ENCODE results near the gene SLC9A8. TPM values are rescaled to one million over a fixed set of nuclear protein-coding genes. Genes with fewer than 3 reads are reported as not detected.

Gene SLC9A8
- total RNA-seq, 1 experiment from 2014 or later: 7.5 TPM

DNA sequence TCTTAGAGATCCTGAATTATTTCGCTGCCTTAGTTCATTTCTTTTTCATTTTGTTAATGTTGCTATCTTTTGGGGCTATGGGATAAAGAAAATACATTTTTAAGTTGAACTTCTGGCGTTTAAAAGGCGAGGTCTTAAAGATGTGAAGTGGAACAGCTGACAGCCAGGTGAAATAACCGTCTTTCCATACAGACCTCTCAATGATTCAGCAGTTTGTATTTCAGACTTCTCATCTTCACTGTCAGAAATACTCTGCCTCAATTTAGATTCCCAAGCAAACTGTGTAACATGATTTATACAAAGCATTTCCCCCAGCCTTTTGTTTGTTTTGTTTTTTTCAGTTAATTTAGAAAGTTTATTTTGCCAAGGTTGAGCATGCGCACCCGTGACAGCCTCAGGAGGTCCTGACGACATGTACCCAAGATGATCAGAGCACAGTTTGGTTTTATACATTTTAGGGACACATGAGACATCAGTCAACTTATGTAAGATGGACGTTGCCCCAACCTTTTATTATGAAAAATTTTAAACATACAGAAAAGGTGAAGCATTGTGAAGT, 40.0 kb downstream of the SLC9A8 start:
- Histone ChIP-seq H4K20me1 (ENCODE audit: control insufficient read depth, insufficient read depth, insufficient read length) (no peaks in the 10 kb centered on the region), H2AFZ (ENCODE audit: low read length) (no peak overlapping the region), H2BK15ac (ENCODE audit: low read depth, low read length) (no peak overlapping the region), H3K9me3 (ENCODE audit: control insufficient read depth, low read depth, low read length) (no peaks in the 10 kb centered on the region), H2BK120ac (ENCODE audit: low read depth, low read length, poor library complexity, severe bottlenecking) (no peak overlapping the region), H3K27ac (ENCODE audit: insufficient read length, low read depth, low read length) (no peak overlapping the region), H3K4me2 (ENCODE audit: insufficient read depth, insufficient read length, low read length) (no peak overlapping the region), H2BK20ac (ENCODE audit: low read depth, low read length, poor library complexity, severe bottlenecking) (no peak overlapping the region), H3K27me3 (ENCODE audit: insufficient read depth, low read length) (no peaks in the 10 kb centered on the region), H3K14ac (ENCODE audit: insufficient read depth, low read length) (no peak overlapping the region), H2AK5ac (ENCODE audit: insufficient read length, low read length) (no peak overlapping the region), H3K23ac (ENCODE audit: insufficient read length, low read depth, low read length) (no peak overlapping the region), H3K9ac (ENCODE audit: extremely low read depth, insufficient read length, low read length) (no peak overlapping the region), H3K23me2 (ENCODE audit: insufficient read length, low read depth, low read length, poor library complexity, severe bottlenecking) (no peaks in the 10 kb centered on the region), H3K4ac (ENCODE audit: low read depth, low read length) (no peak overlapping the region), H3K79me2 (ENCODE audit: insufficient read depth, low read length) (no peaks in the 10 kb centered on the region), H3K79me1 (ENCODE audit: insufficient read depth, low read depth, low read length, poor library complexity, severe bottlenecking) (no peaks in the 10 kb centered on the region), H2BK5ac (ENCODE audit: insufficient read length, low read length) (no peak overlapping the region), H3K18ac (ENCODE audit: insufficient read length, low read depth, low read length) (no peak overlapping the region), H3K56ac (ENCODE audit: insufficient read length, low read depth, low read length) (no peak overlapping the region), H4K91ac (ENCODE audit: insufficient read length, low read depth, low read length) (no peak overlapping the region), H2BK12ac (ENCODE audit: insufficient read length, low read depth, low read length) (no peak overlapping the region), H3K4me1 (ENCODE audit: insufficient read depth, low read length) (peaks cover 3% of the 10 kb centered on the region; the same call in 1 of the 2 replicates), H4K8ac (replicated peaks; ENCODE audit: insufficient read length, low read depth, low read length) (no peak overlapping the region), H3T11ph (ENCODE audit: low read length) (no peak overlapping the region), H4K5ac (ENCODE audit: insufficient read length, low read depth, low read length) (no peak overlapping the region)
- H3K27me3 Mint-ChIP-seq (ENCODE audit: low read depth): no peaks in the 10 kb centered on the region
- peaks cover 30 to 56% of the 10 kb centered on the region in 2 experiments for H3K4me1 Mint-ChIP-seq
- H3K9me3 Mint-ChIP-seq: no peaks in the 10 kb centered on the region
- TF ChIP-seq, protein P1, sequence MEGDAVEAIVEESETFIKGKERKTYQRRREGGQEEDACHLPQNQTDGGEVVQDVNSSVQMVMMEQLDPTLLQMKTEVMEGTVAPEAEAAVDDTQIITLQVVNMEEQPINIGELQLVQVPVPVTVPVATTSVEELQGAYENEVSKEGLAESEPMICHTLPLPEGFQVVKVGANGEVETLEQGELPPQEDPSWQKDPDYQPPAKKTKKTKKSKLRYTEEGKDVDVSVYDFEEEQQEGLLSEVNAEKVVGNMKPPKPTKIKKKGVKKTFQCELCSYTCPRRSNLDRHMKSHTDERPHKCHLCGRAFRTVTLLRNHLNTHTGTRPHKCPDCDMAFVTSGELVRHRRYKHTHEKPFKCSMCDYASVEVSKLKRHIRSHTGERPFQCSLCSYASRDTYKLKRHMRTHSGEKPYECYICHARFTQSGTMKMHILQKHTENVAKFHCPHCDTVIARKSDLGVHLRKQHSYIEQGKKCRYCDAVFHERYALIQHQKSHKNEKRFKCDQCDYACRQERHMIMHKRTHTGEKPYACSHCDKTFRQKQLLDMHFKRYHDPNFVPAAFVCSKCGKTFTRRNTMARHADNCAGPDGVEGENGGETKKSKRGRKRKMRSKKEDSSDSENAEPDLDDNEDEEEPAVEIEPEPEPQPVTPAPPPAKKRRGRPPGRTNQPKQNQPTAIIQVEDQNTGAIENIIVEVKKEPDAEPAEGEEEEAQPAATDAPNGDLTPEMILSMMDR (conservative IDR thresholded peaks at IDR 0.05): no peak
- peak overlapping the region; percentile 16 to 88 (median 66); a peak in 4 of 7 replicates for H3K27ac Mint-ChIP-seq
- H3K4me3 Mint-ChIP-seq: no peak overlapping the region
- no peak for DNase-seq
- H3K36me3 Mint-ChIP-seq (ENCODE audit: insufficient read depth in 1 of 3, low read depth in 3 of 3): peaks cover 0 to 12% (median 6%) of the 10 kb centered on the region in 3 experiments; a peak in 5 of 7 replicates
- no CpG with 5 or more reads among the region's 8 CpGs for WGBS (ENCODE audit: extremely low coverage, insufficient read length, low lambda C conversion rate)

Measured in H9 (cell line).